HG02943 (cell line): Measurements from ENCODE around the gene LSM10.

ENCODE experiments used
- ATAC-seq: cut with Tn5 transposase; IDR thresholded peaks from one replicate; pipeline ENCODE4 v1.9.1; 2021; ENCODE audit warnings: mild to moderate bottlenecking, low read depth, moderate library complexity; ENCODE audit not compliant: unreplicated experiment

Gene LSM10

GRCh38 chr1:36397378-36398230 is at the start of gene LSM10:
LSM10 (minus strand) TSS chr1:36397908; CDS start chr1:36394129, 3,779 bp downstream.
- ATAC-seq: peak; percentile 65

- no peak for ATAC-seq
These were observed 49.7 kb upstream of the LSM10 start for GRCh38 chr1:36447450-36447849.

DNA sequence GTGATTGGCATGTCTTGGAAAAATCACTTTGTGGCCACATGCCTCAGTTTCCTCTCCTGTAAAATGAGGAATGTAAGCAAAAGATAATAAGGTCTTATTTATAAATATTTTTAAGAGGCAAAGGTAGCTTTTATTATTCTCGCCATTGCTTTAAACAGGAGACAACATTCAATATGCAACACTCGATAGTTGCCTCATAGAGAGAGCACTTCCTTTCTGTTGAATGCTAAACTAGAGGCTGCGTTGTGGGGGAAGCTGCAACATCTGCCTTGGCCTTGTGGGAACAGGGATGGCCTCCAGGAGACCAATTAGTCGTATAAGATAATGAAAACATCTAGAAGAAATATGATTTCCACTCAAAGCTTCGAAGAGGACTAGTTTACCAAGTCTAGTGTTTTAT is 49.0 kb upstream of the LSM10 start:
- no peak for ATAC-seq

GRCh38 chr1:36446271-36446670 is 48.6 kb upstream of the LSM10 start:
- no peak for ATAC-seq

DNA sequence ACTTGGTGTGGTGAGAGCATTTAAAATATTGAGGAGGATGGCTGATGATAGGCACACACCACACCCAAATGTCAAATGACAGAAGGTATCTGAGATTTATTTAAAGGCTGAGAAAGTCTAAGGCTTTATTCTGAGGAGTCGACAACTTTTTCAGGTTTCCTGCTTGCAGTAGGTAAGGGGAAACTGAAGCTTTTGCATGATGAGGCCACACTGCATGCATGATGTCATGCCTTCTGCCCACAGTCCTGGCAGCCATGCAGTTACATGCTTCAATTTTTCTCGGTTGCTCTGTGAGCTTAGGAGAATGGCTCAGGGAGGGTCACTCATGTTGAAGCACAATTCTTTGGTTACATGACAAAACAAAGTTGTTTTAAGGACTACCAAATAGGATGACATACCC is 45.6 kb upstream of the LSM10 start:
- ATAC-seq: no peak

- no peak for ATAC-seq
These were observed 44.6 kb upstream of the LSM10 start for GRCh38 chr1:36442337-36442736.

DNA sequence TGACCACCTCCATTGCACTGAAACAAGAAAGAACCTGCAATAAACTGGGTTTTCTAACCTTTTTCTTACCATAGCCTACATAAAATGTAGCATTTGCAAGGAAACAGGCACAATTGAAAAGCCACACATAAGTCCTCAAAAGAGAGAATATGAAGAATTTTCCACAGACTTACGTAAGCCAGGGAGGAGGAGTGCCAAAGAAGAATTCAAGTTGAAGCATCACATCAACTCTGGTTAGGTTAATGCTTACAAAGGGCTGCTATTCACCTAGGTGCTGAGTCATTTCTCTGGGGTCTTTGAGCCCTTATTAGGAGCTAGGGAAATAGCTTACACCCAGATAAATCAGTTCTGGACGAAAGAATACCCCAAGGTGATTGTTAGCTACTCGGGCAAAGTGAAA is 42.9 kb upstream of the LSM10 start:
- no peak for ATAC-seq

- ATAC-seq: no peak
These were observed 42.3 kb upstream of the LSM10 start for GRCh38 chr1:36440044-36440443.

DNA sequence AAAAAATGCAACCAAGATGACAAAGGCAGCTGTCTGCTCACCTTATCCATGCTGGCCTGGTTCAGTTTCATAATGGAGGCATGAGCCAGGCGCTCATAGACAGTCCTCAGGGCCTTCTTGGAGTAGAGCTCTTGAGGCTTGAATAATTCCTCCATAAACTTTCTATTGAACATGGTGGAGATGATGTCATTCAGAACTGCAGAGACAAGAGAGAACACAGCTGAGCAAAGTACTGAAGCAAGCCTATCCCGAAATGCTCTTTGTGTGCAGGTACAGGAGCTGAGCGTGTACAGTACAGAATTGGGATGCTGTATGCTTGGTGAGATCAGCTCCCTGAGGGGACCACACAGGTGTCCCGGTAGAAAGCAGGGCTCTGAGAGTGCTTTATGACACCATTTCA is 41.0 kb upstream of the LSM10 start:
- ATAC-seq: no peak

DNA sequence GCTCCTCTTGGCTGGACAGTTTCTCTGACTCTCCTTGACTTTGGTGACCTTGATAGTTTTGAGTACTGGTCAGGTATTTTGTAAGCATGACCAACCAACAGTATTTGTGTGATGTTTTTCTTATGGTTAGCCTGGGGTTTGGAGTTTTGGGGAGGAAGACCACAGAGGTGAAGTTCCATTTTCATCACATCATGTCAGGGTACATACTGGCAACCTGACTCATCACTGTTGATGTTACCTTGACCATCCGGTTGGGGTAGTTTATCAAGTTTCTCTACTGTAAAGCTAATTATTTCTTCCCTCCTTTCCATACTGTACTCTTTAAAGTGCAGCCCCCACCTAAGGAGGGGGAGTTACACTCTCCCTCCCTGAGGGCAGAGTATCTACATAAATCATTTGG is 39.1 kb upstream of the LSM10 start:
- ATAC-seq: no peak

DNA sequence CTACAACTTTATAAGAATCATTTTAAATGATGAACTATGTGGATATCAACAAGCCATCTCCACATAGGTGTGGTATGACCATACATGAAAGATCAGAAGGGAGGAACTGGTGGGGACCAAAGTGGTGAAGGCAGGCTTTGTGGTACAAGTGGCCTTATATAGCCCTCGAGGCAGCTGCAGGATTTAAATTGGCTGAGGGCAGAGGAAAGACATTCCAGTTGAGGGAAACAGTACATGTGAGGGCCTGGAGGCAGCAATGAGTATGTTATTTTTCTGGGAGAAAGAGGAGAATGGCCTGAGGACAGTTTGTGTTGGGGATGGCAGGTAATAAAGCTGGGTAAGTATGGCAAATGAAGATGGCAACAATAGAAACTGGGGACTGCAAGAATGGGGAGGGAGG is 35.4 kb upstream of the LSM10 start:
- no peak for ATAC-seq

DNA sequence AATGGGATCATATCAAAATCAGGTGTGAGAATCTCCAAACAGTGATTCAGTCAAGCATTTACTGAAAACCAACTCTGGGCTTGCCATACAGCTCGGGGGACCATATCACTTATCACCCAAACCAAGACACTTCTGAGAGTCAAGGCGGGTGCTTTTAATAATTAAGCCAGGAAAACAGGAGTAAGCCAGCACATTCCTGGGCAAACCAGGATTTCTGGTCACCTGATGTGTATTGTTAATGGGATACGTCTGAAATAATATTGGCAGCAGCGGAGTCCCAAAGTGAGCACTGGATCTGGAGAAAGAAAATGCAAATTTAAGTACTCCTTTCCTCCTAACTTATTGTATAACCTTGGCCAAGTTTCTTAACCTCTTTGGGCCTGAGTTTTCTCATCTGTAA is 34.9 kb upstream of the LSM10 start:
- ATAC-seq: no peak

GRCh38 chr1:36425791-36426190 is 28.1 kb upstream of the LSM10 start:
- ATAC-seq: no peak

DNA sequence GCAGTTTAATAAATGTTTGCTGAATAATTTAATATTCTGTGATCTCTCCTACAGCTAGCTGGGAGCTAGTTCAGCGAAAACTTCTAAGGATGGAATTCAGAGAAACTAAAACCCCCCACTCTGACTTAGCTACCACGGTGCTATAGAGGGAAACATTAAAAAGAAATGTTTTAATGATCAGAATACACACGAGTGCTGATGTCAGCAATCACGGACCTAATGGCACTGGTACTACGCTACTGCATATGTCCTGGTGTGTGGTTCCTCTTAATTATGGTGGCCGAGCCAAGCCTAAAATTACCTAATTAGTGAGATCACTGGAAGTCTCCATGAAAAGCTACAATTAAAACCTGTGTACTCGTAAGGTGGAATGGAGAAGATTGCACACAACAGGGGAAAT is 23.9 kb upstream of the LSM10 start:
- ATAC-seq: no peak

DNA sequence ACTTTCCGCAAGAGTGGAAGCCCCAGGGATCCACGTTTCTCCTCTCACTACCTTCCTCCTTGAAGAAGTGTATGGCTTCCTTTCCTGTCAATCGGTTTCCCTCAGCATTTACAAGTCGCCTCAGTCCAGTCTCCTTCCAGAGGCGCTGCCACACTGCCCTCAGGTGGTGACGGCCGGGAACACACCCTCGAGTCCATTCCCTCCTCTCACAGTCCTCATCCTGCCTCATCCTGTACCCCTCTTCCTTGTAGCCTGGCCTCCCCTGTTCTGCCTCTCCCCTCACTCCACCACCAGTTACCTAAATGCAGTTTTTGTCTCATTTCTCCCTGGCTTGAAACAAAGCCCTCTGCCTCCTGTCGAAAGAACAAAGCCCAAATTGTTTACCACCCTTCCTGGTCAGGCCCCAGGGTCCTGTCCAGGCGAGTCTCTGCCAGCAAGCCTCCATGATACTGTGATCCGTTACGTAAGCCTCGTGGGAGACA is 23.2 kb upstream of the LSM10 start:
- no peak for ATAC-seq

- no peak for ATAC-seq
These were observed 22.7 kb upstream of the LSM10 start for GRCh38 chr1:36420409-36420808.

- ATAC-seq: no peak
These were observed 21.9 kb upstream of the LSM10 start for GRCh38 chr1:36419569-36419968.

DNA sequence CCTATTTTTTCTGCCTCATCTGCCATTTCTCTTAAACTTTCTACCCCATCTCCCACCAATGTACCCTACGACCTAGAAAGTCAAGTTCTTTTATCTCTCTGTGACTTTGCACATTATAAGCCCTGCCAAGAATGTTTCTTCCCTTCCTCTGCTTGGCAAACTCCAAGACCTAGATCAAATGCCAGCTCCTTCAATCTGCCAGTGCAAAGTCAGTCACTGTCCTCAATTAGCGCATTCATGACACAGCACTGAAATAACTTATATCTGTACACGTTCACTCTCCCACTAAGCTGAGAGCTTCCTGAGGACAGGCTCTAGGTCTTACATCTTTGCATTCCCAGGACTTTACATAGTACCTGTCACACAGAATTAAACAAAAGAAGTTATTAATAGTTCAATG is 21.4 kb upstream of the LSM10 start:
- ATAC-seq: no peak

GRCh38 chr1:36417931-36418330 is 20.2 kb upstream of the LSM10 start:
- ATAC-seq: no peak

DNA sequence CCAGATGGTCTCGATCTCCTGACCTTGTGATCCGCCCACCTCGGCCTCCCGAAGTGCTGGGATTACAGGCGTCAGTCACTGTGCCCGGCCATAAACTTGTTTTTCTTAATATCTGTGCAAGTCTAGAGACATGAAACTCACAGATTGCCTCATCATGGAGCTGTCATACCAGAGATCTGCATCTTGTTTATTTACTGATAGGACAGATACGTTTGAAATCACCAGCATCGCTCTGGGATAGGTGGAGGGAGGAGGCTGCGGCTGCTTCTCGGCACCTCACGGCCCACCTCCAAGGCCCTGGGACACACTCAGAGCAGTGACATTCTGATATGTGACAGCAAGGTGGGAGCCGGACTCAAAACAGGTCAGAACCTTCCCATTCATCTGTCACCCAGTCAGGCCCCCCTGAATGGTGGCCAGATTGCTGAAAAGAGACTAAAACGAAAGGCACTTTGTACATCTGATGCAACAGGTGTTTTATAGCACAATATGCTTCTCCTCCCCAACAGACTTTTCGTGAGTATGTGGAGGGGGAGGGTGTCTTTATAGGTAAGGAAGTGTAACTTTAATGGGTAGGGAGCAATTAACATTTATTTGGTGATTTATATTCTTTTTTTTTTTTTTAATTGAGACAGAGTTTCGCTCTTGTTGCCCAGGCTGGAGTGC is 18.1 kb upstream of the LSM10 start:
- ATAC-seq: no peak

GRCh38 chr1:36414384-36414783 is 16.7 kb upstream of the LSM10 start:
- ATAC-seq: no peak
